Esophagus muscularis mucosa (tissue), 4 donors: ENCODE results near the gene DGKD. TPM values are rescaled to one million over a fixed set of nuclear protein-coding genes. Genes with fewer than 3 reads are reported as not detected.

ENCODE experiments used
- DNase-seq: peaks from one replicate; pipeline ENCODE4 v3.0.0-alpha.2; 2017; ENCODE audit errors: extremely low spot score
- H3K27ac ChIP-seq, 4 donors: fragments of 200-600 bp; sonication (generic); replicated peaks in 1 of 4; 1 replicate in 3 of 4; 2 replicates in 1 of 4; pipeline ENCODE4 v1.5.1; 2016 to 2019; ENCODE audit warnings: mild to moderate bottlenecking in 1 of 4
- H3K27me3 ChIP-seq, 4 donors: fragments of 200-600 bp; sonication (generic); one replicate each; pipeline versions ENCODE4 v1.5.1 to v1.6.0; 2016 to 2019
- H3K36me3 ChIP-seq, 4 donors: fragments of 200-600 bp; sonication (generic); one replicate each; pipeline ENCODE4 v1.5.1; 2016 to 2019
- H3K4me1 ChIP-seq, 4 donors: fragments of 200-600 bp; sonication (generic); one replicate each; pipeline ENCODE4 v1.5.1; 2016 to 2019
- H3K4me3 ChIP-seq, 4 donors: fragments of 200-600 bp; sonication (generic); 1 replicate in 2 of 4; 2 replicates in 2 of 4; pipeline ENCODE4 v1.5.1; 2016 to 2019; ENCODE audit warnings: mild to moderate bottlenecking in 4 of 4, moderate library complexity in 1 of 4
- H3K9me3 ChIP-seq, 4 donors: fragments of 200-600 bp; sonication (generic); 1 replicate in 3 of 4; 2 replicates in 1 of 4; pipeline ENCODE4 v1.5.1; 2016 to 2019
- CTCF ChIP-seq, 3 experiments: fragments of 200-600 bp in 2 of 3; fragments of 450-650 bp in 1 of 3; sonication (generic) in 2 of 3; IDR thresholded peaks; one replicate each; pipeline ENCODE4 v1.5.1; 2017 to 2019; ENCODE audit warnings: antibody characterized with exemption in 3 of 3, mild to moderate bottlenecking in 2 of 3, moderate library complexity in 1 of 3
- EP300 ChIP-seq: sonication (generic); formaldehyde crosslinking; IDR thresholded peaks from one replicate; pipeline ENCODE4 v1.6.1; 2017; ENCODE audit warnings: antibody characterized with exemption
- POLR2A ChIP-seq: fragments of 450-650 bp; IDR thresholded peaks from one replicate; pipeline ENCODE4 v1.6.1; 2017; ENCODE audit warnings: antibody characterized with exemption, moderate library complexity, mild to moderate bottlenecking, low read depth
- POLR2AphosphoS5 ChIP-seq, 2 donors: sonication (generic); formaldehyde crosslinking; IDR thresholded peaks; one replicate each; pipeline ENCODE4 v1.6.1; 2017; ENCODE audit warnings: antibody characterized with exemption in 2 of 2
- WGBS: methylation state at CpG from one replicate; pipeline ENCODE4 v1.1.5; 2018; 5-methylcytosine and 5-hydroxymethylcytosine counted together
- intact Hi-C: fragments of 100-400 bp; cut with DNase I; formaldehyde crosslinking; loops from one replicate; pipeline ENCODE4 v1.15.1; 2023
- total RNA-seq, 4 donors: library from RNA; depleted of rRNA; stranded (reverse); fragments of >200 nt; gene quantifications; one replicate each; pipeline versions ENCODE4 v1.1.0 to v1.2.1, GENCODE V29; 2016

The DGKD gene
- total RNA-seq, 4 donors from 2014 or later = 11.6 to 16.1 (median 13.3) TPM

GRCh38 chr2:233429175-233429897, 75.0 kb downstream of the DGKD start:
- DNase-seq = no peak
- Histone ChIP-seq H3K36me3 (peaks cover 0 to 1% (median under 1%) of the 10 kb centered on the region in 4 donors), H3K4me1 (peaks cover 0 to 45% (median 9%) of the 10 kb centered on the region in 4 donors), H3K4me3 (no peak overlapping the region), H3K27me3 (no peaks in the 10 kb centered on the region), H3K9me3 (no peaks in the 10 kb centered on the region), H3K27ac (no peak overlapping the region)
- WGBS = 90% methylated on average over 18 of the region's 20 CpGs
- intact Hi-C loops = no loop called here
- TF ChIP-seq POLR2AphosphoS5 (IDR thresholded peaks at IDR 0.05) (no peak), CTCF (IDR thresholded peaks at IDR 0.05) (no peak), POLR2A (no peak), EP300 (no peak)

- TF ChIP-seq CTCF (IDR thresholded peaks at IDR 0.05) (no peak), POLR2AphosphoS5 (IDR thresholded peaks at IDR 0.05) (no peak), EP300 (no peak), POLR2A (no peak)
- WGBS = 84% methylated on average over 4 of the region's 4 CpGs
- H3K27me3 ChIP-seq = no peaks in the 10 kb centered on the region
- DNase-seq = no peak
- H3K4me1 ChIP-seq = peaks cover 0 to 44% (median 9%) of the 10 kb centered on the region in 4 donors
- intact Hi-C loops = no loop called here
- no peaks in the 10 kb centered on the region for H3K9me3 ChIP-seq
- H3K4me3 ChIP-seq = no peak overlapping the region
- H3K27ac ChIP-seq = no peak overlapping the region
- H3K36me3 ChIP-seq = peaks cover 0 to 9% (median 6%) of the 10 kb centered on the region in 4 donors
These were observed 75.8 kb downstream of the DGKD start for GRCh38 chr2:233430081-233430480.

- no peak for TF ChIP-seq EP300
- no peak for TF ChIP-seq POLR2AphosphoS5 (IDR thresholded peaks at IDR 0.05)
- TF ChIP-seq CTCF (IDR thresholded peaks at IDR 0.05) = no peak
- TF ChIP-seq POLR2A = no peak
- intact Hi-C loops = no loop called here
- no peaks in the 10 kb centered on the region for H3K9me3 ChIP-seq
- no peak for DNase-seq
- no peak overlapping the region for H3K4me3 ChIP-seq
- H3K4me1 ChIP-seq = peaks cover 0 to 41% (median 9%) of the 10 kb centered on the region in 4 donors
- WGBS = 100% methylated on average over 1 of the region's 1 CpG
- no peak overlapping the region for H3K27ac ChIP-seq
- H3K36me3 ChIP-seq = peaks cover 0 to 15% (median 11%) of the 10 kb centered on the region in 4 donors
- H3K27me3 ChIP-seq = no peaks in the 10 kb centered on the region
These were observed 76.4 kb downstream of the DGKD start for GRCh38 chr2:233430651-233431050.

- no peak for TF ChIP-seq POLR2AphosphoS5 (IDR thresholded peaks at IDR 0.05)
- TF ChIP-seq EP300 = no peak
- no peak for TF ChIP-seq POLR2A
- no peak for TF ChIP-seq CTCF (IDR thresholded peaks at IDR 0.05)
- no peaks in the 10 kb centered on the region for H3K9me3 ChIP-seq
- H3K4me3 ChIP-seq = no peak overlapping the region
- no peaks in the 10 kb centered on the region for H3K27me3 ChIP-seq
- DNase-seq = no peak
- peaks cover 0 to 37% (median 9%) of the 10 kb centered on the region in 4 donors for H3K4me1 ChIP-seq
- H3K36me3 ChIP-seq = peaks cover 6 to 38% (median 35%) of the 10 kb centered on the region in 4 donors
- intact Hi-C loops = no loop called here
- H3K27ac ChIP-seq = no peak overlapping the region
- WGBS = 100% methylated on average over 2 of the region's 2 CpGs
These were observed 78.7 kb downstream of the DGKD start for GRCh38 chr2:233433029-233433428.
